OCI-M2 (cell line): Measurements from ENCODE around the gene STUM.
A peak's percentile ranks its signal among the peaks of the same experiment; 100 is the strongest.

Experiments used
- DNase-seq: peaks from one replicate; lab custom pipeline; 2025; ENCODE audit not compliant: unreplicated experiment; lab: John Stamatoyannopoulos, UW

The STUM gene

DNA sequence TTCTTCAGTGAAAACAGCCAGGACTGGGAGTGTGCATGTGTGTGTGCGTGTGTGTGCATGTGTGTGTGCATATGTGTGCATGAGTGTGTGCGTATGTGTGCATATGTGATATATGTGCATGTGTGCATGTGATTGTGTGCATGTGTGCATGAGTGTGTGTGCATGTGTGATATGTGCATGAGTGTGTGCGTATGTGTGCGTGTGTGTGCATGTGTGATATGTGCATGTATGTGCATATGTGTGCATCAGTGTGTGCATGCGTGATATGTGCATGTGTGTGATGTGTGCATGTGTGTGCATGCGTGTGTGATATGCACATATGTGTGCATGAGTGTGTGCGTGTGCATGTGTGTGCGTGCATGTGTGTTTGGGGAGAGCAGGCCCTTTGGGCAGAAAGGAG, 100.7 kb downstream of the STUM start:
- no peak for DNase-seq

DNA sequence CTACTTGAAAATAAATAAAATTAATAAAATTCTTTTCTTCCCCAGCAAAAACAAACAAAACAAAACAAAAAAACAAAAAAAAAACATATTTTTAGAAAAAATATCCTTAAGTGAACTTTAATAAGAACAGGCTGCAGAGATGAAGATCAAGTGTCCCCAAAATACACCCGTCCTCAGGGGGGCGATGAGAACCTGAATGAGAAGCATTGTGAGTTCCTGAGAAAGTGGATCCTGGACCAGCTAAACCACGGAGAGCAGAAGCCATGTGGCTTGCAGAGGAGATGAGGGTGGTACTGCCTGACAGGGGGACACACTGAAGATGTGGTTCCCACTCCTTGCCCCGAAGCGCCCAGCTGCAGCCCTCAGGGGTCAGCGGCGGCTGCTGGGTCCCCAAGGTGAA, 101.2 kb downstream of the STUM start:
- DNase-seq, result no peak

- peak; percentile 56 for DNase-seq
These were observed 101.8 kb downstream of the STUM start for GRCh38 chr1:226650236-226650841.

DNA sequence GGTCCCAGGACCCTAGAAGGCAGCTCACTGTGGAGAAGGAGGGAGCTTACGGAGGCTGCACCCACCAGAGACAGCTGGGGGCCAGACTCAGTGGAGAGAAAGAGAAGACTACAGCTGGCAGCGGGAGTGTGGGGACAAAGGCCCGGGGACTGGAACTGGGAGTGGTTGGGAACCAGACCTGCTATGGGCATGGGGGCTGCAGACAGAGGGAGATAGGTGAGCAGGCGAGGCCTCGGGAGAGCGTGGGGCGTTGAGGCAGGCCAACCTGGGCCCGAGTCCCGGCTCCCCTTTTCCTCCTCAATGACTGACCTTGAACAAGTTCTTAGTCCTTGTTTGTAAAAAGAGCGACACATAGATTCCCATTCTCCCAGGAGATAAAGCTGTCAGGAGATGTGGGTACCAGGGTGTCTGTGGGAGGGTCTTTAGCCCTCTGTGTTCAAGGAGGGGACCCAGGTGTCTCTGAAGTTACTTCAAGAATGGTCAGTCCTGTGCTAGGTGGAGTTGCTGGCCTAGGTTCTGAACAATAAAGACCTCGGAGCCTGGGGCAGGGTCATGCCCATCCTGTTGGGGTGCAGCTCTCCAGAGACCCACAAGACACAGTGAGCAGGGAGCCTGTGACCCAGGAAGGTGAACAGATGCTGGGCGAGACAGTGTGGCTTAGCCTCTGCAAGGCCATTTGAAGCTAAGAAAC, 102.6 kb downstream of the STUM start:
- no peak for DNase-seq

DNA sequence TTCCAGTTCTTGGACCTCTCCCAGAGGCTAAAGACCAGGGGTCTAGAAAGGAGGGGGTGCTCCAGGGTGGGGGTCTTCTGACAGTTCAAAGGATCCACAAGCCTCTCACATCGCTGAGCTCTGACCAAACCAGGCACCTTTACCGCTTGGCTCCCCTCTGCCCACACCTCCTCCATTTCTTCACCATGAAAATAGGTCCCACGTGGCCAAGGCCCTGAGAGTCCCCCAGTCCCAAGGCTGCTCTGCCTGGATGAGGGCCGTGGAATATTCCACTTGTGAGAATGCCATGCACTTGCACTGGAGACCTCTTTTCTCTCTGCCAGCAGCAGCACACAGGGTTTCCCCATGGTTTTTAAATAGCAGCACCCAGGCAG, 103.2 kb downstream of the STUM start:
- DNase-seq, result no peak

GRCh38 chr1:226652613-226653012, 104.0 kb downstream of the STUM start:
- no peak for DNase-seq

- no peak for DNase-seq
These were observed 104.9 kb downstream of the STUM start for GRCh38 chr1:226653311-226653921.

- DNase-seq, result no peak
These were observed 105.6 kb downstream of the STUM start for GRCh38 chr1:226654046-226654667.

GRCh38 chr1:226654668-226655055, 106.1 kb downstream of the STUM start:
- DNase-seq, result no peak

DNA sequence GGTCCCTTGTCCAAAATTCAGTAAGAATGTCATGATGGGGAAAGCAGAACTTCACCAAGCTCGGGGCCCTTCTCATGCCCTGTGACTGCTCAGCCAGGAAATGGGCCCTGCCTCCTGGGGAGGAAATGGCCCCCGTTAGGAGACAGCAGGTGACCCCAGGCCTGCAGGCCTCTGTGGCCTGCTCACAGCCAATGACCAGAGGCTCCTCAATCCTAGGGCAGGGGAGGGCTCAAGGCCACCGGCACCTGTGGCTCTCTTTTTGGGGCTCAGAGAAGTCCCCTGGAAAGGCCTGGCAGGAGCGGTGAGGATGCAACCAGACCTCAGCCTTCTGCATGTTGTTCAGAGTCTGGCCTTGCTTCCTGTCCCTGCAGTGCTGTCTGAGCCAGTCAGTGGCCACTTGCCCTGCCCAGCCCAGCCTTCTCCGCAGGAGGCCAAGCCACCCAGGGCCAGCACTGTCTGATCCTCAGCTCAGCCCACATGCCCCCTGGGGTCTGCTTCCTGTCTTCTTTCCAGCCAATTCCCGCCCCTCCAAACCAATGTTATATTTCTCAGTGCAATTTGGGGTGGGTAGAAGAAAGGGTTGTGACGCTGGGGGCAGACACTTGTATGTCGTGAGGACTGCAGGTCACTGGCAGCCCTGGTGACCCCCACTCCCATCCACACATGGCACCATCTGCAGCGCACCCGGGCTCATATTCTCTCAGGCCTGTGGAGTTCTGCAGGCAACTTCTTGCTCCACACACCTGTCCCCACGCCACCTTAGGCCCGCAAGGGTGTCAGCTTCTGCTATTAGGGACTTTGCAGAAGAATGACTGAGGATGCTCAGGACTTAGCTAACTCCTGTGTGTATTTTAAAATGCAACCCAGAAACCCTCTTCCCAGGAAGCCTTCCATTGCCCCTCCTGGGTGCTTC, 106.9 kb downstream of the STUM start:
- DNase-seq, result no peak

GRCh38 chr1:226656201-226656600, 107.6 kb downstream of the STUM start:
- no peak for DNase-seq

DNA sequence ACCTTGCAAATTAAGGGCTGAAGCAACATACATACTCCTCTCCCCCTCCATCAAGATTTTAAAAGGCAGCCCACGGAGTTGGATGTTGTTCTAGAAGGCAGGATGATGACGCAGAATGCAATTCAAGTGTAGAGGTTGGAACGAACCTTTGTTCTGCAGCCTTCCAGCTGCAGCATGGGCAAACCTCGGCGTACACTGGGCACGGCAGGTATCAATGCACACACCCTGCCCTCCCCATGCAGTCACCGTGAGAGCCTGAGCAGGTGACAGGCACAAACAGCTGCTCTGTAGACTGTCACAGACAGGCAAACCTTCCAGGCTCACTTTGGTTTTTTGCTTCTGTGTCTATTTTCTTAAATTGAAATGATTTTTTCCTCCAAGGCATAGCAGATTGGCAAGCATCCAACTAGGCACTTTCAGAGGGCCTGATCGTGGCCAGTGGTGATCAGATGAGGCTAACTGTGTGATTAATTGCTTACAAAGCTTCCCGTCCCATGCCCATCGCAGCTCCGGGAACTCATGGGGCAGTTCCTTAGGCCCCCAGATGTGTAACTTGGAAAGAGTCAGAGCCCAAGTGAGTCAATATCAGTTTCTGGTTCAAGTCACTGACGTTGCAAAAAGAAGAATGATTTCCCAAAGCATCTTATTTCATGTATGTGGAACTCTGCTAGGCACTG, 108.2 kb downstream of the STUM start:
- no peak for DNase-seq

DNA sequence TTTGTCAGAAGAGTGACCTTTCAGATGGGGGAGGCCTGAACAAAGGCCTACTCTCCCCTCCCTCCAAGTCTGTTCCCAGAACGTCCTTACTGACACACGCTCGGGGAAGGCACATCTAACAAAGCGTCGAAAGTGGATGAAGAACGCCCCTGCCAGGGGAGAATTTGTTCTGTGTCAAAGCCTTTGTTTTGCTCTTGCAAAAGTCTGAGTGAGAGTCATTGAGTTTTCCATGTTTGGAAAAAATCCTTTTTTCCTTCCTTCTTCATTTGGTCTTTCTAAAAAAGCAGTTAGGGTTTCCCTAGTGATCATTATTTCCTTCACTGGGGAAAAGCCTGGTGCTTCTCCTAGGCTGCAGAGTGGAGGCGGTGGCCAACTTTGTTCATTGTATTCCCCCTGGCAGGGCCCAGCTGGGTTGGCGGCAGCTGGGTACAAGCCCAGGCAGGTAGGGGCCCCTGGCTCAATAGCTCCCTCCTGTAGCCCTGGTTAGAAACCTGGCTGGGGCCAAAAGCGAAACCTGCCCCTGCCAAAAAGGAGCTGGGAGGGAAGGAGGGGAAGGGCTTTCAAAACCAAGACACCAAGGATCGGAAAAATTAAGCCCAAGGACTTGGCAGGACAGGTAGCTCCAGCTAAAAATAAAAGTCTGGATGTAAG, 109.5 kb downstream of the STUM start:
- DNase-seq, result no peak

DNA sequence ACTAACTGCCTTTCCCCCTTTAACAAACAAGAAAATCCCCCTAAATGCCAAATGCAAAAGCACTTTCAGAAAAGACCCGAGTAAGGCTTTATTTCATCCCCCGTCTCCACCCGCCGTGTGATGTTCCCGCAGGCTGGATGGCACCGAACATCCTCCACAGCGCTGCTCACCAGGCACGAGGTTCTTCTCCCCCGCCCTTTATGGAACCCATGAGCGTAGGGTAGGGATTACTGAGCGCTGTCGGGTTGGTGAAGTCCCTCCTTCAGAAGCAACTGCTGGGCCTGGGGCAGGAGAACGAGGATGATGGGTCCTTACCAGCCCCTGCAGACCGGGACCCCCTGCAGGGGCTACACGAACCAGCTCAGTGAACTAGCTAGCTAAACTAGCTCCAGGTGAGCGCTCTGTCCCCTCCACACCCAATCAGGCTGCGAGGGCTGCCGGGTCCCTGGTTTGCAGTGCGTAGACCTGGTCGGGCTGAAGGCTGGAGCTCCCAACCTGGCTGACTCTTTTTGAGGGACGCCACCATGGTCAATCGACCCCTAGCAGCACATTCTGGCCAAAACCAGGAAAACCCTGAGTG, 110.1 kb downstream of the STUM start:
- DNase-seq, result no peak
